Activated naive CD4-positive, alpha-beta T cell treated with Interleukin-2 at 50 U/mL for 16 hours (primary cell): ENCODE results near the gene FAM43A.

ENCODE experiments used
- DNase-seq: peaks from one replicate; pipeline ENCODE4 v3.0.0-alpha.2; 2020

Gene FAM43A

DNA sequence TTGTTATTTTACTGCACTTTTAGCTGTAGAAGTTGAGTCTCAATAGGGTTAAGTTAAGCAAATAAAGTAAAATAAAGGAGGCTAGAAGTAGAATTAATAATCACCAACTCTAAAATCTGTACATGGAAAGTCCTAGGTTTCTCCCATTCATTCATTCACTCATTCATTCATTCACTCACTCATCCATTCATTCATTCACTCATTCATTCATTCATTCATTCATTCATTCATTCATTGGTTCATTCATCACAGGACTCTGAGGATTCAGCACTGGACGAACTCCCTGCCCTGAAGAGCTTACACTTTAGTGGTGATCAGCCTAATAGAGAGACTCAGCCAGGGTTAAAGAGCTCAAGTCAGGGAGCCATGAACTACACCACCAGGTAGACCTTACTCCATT, 9.2 kb upstream of the FAM43A start:
- DNase-seq: no peak

DNA sequence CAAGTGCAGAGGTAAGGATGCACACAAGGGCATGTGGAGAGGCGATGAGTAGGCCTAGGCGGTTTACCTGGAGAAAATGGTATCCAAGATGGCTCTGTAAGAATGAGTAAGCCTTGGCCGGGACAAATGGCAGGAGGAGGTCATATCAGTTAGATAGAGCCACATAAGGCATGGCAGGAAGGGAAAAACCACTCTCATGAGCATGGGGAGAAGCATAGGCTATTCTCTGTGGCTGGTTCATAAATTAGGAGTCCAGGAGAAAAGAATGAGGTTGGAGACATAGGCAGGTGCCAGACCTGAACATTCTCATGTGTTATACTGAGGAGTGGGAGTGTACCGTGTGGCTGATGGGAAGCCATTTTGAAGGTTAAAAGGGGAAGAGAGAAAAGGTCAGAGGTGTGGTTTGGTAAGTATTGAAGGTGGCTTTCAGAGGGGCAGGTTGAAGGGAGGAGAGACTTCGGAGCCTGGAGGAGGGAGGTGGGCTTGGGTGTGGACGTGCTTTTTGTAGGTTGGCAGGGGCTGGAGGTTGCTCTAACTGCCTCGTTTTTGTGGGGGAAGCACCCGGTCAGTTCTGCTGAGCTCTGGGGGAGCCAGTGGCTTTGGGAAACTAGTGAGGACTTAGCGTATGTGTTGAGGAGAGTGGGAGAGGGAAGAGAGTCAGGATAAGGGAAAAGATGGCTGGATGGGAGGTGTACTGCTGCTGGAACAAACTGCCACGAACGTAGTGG, 4.6 kb upstream of the FAM43A start:
- no peak for DNase-seq

DNA sequence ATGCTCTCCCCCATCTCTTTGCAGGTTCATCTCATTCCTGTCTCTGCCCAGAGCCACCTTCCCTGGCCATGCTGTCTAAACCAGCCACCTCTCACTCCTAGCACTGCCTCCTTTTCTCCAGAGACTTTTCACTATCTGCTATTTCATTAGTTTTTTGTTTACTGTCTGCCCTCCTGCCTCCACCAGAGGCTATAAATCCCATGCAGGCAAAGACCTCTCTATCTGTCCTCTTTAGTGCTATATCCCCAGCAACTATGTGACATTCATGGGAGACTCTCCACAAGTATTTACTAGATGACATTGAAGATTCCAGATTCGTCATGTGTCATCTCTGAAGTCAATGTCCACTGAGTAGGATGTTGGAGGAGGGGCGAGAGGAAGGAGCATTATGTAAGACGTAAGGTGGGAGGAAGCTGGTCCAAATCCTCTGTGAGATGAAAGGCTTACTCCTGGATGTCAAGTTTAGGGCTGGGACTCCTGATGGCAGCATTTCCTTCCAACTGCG, 3.4 kb upstream of the FAM43A start:
- DNase-seq: no peak

DNA sequence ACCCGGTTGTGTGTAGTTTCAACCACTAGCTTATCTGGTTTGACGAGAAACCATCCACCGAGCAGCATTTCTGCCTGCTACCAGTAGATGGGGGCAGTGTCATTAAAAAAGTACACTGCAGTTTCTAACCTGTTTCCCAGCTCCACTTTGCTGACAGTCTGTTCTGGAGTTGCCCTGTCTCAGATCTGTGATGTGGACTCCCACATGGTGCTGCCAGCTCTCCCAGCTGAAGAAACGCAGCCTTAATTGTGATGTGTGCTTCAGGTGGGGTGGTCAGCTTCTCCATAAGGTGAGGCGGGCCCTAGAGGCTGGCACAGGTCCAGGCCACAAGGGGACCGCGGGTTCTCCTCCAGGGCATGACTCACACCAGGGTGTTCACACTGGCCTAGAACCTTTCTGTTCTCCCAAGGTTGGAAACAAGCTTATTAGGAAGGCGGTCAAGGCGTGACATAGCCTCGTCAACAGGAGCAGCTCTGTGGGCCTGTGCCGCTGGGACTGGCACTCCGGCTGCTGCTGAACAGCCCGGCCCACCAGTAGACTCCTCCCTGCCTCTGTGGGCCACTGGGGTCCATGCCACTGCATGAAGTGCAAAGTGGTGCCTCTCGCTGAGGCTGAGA, 2.9 kb upstream of the FAM43A start:
- DNase-seq: peak; percentile 71

DNA sequence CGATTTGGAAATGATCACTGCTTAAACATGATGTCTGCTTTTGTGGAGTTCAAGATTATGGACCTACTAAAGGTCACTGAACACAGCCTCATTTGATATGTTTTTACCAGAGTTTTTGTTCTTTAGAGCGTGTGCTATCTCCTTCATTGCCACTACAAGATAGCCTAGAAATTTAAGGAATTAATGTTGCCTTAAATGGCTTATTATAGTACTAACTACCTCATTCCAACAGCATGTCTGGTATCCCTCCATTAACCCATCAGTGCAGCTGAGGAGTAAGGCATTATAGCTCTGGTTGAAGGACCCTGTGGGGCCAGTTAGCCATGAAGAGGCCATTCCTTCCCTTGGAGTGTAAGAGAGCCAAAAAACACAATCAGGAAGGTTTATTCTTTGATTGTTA, 2.3 kb upstream of the FAM43A start:
- DNase-seq: no peak

DNA sequence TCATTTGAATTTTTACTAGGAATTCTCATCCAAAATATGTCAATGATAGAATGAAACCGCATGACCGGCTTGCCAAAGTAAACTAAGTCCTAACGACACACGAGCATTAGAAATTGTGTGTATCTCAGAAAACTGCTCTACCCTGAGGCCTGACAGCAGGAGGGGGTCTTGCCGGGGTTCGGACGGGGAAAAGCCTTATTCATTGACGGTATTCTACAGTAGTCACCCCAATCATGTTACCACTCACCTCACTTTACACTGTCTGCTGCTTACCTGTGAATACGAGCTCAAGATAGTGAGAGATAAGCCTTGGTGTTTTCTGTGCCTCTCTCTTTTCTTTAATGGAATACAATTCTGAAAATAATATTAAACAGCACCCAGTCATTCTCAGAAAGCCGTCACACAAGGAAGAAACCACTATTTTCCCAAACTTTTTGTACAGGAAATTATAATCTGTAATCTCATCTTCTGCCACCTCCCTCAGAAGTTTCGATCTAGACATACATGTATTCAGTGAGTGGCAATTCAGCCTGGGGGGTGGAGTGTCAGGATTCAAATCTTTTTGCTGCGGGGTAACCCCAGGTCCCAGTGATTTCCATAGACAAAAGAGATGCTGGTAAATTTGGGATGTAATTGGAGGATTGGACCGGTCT, 492 bp upstream of the FAM43A start:
- no peak for DNase-seq

DNA sequence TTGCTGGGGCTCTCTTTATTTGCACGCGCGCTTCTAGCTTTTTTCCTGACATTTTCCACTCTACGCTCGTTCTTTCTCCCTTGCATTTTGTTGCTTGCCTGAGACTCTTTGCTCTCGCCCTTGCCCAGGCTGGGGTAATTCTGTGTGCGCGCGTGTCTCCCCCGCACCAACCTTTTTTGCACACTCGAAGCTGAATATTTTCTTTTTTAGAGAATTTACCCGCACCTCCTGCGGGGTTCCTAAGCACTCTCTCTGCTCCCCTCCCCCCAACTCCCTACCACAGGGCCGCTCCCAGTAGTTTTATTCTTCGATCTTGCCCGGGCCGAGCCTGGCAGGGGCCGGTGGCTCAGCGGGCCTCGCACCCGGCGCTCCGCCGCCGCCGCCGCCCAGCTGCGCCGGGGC, 732 bp downstream of the FAM43A start:
- no peak for DNase-seq

DNA sequence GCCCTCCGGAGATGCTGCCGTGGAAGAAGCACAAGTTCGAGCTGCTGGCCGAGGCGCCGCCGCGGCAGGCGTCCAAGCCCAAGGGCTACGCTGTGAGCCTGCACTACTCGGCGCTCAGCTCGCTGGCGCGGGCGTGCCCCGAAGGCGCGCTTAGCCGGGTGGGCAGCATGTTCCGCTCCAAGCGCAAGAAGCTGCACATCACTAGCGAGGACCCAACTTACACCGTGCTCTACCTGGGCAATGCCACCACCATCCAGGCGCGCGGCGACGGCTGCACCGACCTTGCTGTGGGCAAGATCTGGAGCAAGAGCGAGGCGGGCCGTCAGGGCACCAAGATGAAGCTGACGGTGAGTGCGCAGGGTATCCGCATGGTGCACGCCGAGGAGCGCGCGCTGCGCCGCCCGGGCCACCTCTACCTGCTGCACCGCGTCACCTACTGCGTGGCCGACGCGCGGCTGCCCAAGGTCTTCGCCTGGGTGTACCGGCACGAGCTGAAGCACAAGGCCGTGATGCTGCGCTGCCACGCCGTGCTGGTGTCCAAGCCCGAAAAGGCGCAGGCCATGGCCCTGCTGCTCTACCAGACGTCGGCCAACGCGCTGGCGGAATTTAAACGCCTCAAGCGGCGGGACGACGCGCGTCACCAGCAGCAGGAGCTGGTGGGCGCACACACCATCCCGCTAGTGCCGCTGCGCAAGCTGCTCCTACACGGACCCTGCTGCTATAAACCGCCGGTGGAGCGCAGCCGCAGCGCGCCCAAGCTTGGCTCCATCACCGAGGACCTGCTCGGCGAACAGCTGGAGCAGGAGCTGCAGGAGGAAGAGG, 1.3 kb downstream of the FAM43A start:
- peak; percentile 41 for DNase-seq

DNA sequence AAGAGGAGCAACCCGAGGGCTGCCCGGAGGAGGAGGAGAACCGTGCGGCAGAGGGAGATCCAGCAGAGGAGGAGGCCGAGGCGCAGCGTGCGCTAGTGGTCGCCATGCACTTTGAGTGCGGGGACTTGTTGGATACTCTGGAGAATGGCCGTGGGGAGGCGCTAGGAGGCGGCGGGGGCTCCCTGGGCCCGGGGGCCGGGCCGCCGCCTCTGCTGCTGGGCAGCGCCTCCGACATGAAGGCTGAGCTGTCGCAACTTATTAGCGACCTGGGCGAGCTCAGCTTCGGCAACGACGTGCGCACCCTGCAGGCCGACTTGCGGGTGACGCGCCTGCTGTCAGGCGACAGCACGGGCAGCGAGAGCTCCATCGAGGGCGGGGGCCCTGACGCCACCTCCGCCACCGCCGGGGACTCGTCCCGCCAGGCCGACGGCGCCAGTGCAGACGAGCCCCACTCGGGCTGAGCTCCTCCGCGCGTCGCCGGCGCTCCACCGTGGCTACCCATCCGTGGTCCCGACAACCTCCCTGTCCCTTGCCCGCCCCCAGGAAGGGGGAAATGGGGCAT, 2.0 kb downstream of the FAM43A start:
- DNase-seq: peak; percentile 78

DNA sequence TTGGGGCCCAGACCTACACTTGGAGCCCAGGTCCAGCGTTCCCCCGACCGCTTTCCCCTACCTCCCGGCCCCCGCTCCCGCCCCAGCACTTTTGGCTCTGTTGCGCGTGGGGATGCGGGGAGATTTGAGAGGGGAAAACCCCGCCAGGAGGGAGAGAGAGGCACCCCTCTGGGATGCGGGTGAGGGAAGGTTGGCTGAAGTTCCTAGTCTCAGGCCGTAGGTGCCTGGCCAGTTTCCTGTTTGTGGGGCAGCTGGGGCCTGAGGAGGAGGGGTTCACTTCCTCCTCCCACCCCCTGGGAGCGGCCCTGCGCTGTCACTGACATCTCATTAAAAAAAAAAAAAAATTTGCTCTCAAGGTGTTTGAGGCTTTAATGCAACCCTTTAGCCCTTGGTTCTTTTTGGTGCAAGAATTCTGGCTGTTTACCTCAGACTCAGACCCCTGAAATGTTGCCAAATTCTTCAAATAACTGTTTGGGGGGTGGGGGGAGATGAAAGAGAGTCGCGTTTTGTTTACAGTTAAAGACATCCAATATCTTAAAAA, 2.6 kb downstream of the FAM43A start:
- DNase-seq: no peak

DNA sequence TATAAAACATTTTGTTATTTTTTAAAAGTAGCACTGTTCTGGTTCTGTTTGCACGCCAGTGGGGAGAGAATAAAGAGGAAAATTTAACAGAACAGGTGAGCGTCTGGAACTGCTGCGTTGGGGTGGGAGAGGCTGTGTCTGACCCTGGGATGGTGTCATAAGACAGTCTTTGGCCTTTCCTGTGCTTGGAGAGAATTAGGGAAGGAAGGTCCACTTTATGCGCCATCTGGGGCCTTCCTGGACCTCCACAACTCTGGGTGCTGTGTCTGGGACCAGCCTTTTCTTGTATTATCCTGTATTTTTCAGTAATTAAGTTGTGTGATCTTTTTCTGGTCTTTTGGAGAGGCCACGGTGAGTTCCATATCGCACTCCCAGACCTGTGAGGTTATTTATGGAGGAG, 3.3 kb downstream of the FAM43A start:
- no peak for DNase-seq

DNA sequence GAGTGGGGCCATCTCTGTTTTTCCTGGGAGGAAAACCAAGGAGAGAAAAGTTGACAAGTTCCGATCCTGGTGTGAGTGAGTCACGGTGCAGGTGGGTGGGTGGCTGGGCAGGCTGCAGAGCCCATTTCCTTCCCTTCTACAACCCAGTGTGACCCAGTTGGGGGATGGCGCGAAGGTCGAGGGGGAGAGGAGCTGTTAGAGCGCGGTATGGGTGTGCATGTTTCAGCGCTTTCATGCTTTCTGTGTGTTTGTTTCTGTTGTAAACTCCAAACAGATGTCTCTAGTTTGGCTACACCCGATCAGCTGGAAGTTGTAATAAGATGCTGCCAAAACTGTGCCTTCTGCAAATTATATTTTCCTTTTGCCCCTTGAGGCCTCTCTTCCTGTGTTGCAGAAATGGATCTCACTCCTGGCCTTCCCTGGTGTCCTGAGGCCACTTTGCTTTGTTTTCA, 3.8 kb downstream of the FAM43A start:
- peak; percentile 14 for DNase-seq

DNA sequence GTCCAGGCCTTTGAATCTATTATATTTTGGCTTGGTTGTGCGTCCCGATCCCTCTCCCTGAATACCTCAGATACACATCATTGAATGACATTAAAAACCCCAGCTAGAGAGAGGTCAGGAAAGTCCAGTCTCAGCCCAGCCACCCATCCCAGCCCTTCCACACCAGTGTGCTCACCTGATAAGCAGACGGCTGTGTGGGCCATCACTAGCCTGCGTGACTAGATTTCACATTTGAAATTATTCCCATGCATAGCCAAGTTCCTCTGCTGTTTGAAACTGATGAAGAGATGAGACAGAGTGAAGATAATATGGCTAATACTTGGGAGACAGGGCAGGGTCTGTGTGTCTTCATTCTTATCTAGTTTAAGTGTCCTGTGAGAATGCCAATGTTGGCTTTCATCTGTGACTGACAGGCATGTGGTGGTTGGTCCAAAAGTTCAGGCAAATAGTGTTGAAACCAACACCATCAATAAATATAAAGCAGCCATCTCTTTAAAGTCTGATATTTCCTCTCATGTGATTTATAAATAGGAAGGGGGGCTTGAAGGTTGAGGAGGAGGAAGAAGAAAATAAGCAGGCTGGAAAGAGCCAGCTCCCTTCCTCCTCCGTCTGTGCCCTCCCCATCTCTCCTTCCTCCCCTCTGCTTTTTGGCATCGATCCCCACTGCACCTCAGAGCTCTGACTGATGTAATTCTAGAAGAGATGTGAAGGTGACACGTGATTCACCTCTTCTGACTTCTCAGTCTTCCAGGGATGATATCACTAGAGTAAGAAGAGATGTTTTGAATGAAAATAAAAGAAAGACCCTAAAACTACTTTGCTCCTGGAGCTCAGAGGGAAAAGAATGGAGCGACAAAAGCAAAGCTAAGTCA, 5.1 kb downstream of the FAM43A start:
- DNase-seq: no peak

DNA sequence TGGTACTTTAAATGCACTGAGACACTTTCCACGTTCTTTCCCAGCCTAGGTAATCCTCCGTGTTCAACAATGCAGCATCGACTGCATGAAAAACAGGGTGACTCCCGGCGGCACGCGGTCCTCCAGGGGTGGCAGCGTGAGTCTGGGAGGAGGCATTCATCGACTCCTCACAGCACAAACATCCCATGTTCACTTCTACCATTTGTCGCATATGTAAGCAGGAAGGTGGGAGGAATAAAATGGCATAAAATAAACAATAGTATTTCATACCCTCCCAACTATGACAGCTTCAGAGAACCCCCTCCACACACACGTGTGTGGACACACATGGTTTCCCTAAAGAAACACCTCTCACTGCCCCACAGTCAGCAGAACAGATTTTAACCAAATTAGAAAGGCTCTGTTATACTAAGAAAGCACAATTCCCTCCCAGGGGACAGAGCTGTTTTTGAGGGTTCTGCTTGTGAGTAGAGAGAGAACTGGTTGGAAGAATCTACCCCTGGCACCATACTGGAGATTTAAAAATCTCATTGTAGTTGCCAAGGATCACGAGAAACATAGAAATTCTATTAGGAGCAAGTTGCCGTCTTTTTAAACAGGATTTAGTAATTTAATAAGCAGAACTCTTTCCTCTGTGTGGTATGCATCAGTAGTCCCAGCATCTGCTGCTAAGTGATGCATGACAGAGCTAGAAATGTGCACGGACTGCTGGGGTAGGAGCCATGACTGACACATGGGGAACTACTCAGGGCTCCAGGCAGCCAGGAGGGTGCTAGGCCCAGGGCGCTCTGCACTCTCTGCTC, 6.0 kb downstream of the FAM43A start:
- no peak for DNase-seq

DNA sequence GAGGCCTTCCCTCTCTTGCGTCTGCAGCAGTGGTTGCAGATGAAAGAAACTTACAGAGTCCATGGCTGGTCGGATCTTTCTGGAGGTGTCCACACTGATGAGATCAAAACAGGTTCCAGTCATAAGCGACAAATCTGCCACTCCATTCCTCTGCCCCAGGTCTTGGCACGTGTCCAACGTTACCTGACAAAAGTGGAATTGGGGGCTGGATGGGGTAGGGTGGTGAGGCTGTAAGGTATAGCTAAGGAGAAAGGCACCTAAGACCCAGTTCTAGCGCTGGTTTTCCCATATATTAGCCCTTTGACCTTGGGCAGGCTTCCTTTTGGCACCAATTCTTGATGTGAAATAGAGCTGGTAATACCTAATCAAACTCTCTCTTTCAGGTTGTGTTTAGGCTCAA, 11.0 kb downstream of the FAM43A start:
- no peak for DNase-seq

DNA sequence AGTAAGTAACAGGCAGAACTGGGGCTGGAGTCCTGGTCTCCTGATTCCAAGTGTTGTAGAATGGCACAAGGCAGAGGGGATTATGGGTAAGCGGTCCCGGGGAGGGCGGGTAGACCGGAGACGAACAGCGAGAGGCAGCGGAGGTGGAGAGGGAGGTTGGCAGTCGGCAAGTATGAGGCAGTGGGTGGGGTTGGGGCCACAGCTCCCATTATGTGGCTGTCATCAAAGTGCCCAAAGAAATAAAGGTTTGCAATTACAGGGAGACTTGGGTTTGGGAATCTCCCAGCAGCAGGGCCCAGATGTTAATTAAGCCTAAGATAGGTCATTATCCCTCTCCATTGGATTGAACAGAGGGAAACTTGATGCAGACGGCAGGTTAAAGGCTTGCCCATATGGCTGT, 16.9 kb downstream of the FAM43A start:
- no peak for DNase-seq

DNA sequence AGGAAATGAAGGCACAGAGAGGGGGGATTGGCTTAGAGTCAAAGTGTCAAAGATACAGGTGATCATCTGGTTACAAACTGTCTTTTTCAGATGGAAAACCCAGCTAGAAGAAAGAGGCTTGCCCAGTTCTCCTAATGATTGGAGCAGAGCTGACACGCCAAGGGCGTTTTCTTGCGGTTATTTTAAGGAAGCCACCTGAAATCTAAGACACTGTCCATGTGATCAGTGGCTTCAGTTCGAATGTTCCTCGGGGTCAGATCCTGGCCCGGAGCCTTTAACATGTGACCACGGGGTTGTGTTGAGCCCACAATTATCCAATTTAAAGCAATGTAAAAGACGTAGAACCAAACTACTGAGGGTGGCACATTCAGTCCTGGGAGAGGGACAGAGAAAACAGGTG, 19.5 kb downstream of the FAM43A start:
- DNase-seq: no peak

DNA sequence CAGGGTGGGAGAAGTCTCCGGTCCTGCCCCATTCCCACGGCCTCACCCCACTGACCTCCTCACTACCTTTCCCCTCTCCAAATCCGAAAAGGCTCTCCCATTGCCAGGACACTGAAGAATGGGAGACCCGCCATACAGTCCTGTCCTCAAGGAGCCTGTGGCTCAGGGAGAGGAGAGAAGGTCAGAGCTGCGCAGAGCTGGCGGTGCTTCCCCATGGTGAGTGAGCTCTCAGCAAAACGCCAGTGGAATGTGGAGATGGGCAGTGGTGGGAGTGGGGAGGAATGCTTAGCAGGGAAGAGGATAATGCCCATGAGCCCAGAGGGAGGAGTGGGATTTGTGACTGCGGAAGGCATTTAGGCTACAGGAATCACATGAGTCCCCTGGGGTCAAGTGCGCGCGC, 20.1 kb downstream of the FAM43A start:
- no peak for DNase-seq

DNA sequence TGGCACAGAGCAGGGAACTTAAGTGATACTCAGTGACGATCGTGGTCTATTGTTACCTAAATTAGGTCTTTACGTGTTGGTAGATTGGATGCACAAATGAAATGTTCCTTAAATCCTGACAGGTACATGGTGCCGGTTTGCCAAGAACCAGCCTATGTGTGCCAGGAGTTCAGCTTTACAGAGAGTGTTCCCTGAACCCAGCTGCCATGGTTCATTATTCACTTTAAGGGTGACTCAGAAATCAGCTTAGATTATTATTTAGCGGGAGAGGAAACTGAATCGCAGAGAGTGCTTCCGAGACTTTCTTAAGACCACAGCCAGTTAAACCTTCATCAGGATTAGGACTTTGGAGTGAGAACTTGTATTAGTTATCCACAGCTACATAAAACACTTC, 21.5 kb downstream of the FAM43A start:
- DNase-seq: no peak

DNA sequence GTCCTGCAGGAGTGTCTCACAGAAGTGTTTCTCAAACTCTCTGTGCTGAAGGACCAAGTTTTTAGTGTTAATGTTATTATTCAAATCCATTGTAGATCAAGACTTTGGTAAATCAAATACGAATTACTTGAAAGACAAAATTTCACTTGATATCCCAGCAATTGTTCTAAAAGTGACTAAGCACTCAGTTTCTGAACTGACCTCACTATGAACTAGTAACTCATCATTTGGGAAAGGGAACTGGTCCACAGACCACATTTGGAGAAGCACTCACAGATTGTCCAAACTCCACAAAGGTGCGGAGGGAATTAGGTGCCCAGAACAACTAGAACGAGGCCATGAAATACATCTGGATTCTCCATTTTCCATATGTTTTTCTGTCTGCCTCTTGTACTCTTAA, 25.6 kb downstream of the FAM43A start:
- DNase-seq: no peak

DNA sequence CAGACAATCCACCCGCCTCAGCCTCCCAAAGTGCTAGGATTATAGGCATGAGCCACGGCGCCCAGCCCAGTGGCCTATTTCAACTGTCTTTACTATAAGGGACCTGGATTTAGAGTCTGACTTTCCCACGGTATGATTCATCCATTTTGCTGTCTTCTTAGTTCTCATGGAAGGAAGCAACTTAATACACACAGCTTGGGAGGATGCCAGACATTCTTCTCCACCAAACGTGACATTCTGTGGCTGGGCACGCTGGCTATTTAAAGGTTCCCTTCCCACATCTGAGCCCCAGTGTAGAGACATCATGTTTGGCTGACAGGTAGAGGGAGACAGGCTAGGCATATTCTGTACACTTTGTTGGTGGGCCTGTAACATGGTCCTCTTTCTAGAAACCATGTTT, 26.2 kb downstream of the FAM43A start:
- DNase-seq: no peak
